Fibroblast of peridontal ligament (primary cell): ENCODE measurements around the gene ZNF845.
"Not testable (repeated sequence)": the region's sequence is repeated elsewhere in the genome, so short reads cannot be mapped to it uniquely, and the experiment has no call there.

Experiments
- DNase-seq: peaks from one replicate; pipeline ENCODE4 v3.0.0-alpha.2; 2010; ENCODE audit errors: extremely low read depth

ZNF845 gene

DNA sequence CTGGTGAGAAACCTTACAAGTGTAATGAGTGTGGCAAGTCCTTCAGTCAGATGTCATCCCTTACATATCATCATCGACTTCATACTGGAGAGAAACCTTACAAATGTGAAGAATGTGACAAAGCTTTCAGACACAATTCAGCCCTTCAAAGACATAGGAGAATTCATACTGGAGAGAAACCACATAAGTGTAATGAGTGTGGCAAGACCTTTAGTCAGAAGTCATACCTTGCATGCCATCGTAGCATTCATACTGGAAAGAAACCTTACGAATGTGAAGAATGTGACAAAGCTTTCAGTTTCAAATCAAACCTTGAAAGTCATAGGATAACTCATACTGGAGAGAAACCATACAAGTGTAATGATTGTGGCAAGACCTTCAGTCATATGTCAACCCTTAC, 47.8 kb downstream of the ZNF845 start:
- no peak for DNase-seq

- DNase-seq: no peak
Observed at GRCh38 chr19:53388168-53388567, 54.6 kb downstream of the ZNF845 start.

DNA sequence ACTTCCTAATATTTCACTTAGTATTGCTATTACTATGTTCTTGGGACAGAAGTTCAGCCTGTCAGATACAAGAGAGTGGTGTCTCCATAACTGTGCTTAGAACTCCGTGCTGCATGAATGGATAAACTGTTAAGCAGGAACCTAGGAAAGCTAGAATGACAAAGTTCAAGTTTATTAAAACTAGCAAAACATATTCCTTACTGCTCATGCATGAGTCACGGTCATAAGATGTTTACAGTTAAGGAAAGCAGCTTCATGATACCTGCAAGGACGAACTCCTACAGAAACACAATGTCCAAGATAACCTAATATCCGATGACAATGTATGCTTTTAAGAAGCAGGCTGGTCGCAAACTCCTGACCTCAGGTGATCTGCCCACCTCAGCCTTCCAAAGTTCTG, 55.4 kb downstream of the ZNF845 start:
- DNase-seq: no peak

DNA sequence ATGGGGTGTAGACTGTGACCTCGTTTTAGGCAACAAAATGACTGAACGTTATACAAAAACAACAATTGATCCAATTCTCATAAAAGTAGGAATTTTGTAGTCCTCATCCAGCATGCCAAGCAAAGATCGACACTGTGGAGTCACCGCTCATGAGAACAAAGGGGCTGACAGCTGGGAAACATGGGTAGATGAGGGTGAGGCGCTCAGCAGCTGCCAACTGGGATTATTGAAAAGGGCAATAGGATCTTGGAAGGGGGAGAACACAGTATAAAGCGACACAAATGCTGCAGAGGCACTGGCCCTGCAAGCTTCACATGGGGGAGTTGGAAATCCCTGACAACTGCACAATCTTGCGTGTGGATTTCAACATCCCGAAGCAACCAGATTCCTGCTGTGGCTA, 56.0 kb downstream of the ZNF845 start:
- DNase-seq: no peak

DNA sequence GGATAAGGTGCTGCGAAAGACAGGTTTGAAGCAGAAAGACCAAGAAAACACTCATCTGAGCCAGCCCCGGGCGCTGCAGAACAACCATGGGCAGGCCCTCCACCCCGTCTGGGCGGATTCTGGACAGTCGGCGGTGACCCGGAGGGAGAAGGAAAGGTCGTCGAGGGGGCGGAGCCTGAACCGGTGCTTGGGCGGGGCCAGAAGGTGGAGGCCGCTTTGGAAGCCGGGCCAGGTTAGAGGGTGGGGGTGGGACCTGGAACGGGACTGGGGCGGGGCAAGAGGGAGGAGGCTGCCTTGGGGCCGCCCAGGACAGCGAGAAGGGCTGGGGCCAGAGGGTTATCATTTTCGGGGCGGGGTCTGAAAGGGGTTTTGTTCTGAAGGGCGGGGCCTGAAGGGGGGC, 56.4 kb downstream of the ZNF845 start:
- DNase-seq: no peak

DNA sequence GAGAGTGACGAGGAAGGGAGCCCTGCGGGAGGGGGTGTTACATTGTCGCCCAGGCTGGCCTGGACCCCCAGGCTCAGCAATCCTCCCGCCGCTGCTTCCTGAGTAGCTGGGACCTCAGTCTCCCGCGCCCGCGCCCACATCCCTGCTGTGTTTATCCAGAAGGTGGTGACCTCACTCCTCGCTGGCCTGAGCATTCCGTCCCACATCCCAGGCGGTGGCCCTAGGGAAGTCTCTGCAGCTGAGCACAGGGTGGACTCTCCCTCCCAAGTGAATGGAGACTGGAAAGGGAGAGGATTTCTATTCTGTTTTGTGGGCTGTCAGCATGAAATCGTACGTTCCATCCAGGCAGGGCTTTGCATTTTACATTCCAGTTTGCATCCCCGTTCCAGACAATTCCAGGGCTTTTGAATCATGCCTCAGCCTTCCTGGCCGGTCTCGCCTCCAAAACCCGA, 61.0 kb downstream of the ZNF845 start:
- DNase-seq: no peak

DNA sequence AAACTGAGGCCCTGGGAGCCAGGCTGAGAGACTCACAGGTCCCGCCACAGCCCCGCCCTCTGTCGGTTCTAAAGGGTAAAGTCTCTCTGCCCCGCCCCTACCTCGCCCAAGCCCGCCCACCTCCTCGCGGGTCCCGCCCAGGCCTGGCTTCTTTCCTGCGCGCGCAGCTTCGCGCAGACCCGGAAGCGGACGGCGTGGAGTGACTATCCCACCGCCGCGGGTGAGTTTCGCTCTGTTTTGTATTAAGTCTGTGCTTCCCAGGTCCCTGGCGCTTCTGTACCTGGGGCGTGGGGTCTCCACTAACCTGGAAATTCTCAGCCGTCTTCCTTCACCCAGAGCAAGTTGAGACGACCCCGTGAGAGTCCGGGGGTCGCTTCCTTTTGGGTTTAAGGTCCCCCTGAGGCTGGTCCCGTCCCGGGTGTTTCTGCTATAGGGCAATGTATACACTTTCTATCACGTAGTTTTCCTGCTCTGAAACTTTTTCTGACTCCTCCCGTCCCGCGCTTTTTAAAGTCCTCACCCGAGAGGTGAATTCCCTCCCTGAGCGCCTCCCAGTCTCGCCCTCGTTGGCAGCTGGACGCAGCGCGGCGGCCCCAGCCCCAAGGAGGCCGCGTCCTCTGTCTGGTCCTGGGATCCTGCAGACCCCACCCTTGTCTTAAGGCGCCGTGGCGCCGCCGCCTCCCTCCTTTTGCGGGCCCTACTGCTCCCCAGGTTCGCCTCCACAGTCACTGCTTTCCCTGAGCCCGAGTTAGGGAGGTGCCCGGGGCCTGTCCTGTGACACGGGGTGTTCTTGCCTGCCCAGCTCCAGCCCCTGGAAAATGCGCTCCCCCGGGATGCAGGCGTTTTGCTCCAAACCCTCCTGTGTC, 61.7 kb downstream of the ZNF845 start, which contains the start of gene ZNF765:
ZNF765 (plus strand) TSS at position 176 of the 866 bp plus-strand sequence. CDS start 2,867 bp downstream, outside the sequence.
- peak; percentile 90 for DNase-seq

DNA sequence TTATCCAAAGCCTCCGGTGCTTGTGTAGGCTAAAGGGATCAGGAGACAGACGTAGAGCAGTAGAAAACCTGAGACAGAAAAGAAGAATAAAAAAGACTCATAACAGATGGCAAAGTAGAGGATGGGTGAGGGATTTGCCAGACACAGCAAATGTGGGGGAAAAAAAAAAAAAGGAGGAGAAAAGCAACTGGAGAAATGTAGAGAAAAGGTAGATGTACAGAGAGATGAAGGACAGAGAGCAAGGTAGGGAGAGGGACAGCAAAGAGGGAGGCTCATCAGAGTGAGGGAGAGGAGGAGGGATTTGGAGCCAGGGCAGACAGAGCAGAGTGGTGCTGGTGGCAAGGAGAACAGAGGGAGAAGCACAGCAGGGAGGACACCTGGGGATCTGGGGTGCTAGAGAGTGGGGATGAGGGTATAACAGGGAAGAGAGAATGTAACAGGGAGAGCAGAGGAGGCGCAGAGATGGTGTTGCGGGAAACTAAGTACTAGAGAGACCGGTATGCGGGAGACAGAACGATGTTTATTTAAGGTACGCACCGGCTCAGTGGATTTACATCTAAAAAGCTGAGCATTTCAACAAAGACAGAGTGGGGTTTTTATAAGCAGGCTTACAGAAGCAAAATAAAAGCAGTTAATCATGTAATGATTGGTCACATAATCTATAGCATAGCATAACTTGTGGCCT, 62.4 kb downstream of the ZNF845 start:
- DNase-seq: not testable (repeated sequence)

DNA sequence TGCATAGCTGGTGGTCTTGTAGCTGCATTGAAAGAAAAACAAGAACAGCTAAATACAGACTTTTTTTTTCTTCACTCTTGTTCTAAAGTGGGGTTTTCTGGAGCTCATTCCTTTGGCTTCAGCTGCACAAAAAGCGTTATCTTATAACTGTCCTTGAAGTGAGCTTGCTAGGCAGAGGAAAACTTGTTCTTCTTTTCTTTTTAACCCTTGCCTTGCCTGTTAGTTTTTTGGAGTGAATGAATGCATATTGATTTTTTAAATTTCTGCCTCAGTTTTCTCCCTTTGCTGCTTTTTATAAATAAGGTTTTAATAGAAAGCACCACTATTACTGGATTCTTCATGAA, 62.9 kb downstream of the ZNF845 start:
- DNase-seq: no peak

DNA sequence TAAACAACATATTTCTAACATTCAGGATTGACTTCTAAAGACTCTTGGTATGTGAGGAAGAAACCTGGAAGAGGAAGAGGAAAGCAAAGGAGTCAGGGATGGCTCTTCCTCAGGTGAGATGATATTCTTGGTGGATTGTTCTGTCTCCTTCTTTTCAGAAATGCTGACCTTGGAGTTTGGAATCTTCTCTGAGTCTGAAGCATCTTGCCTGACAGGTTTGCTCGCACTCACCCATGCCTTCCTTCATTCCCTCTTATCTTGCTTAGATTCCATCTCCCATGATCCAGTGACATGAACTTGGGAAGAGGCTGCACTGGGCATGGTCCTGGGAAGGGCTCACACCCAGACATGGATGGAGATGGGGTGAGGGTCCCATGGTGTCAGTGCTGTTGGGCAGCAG, 64.4 kb downstream of the ZNF845 start:
- not testable (repeated sequence) for DNase-seq
